ENCODE results near the gene PPP2R5C.

Gene PPP2R5C

GRCh38 chr14:101835566-101835965, 74.1 kb downstream of the PPP2R5C start (continued):
- no peak for TF ChIP-seq AEBP2 (tag by site-specific recombination; IDR thresholded peaks at IDR 0.05; ENCODE audit: borderline replicate concordance)

GRCh38 chr14:101836135-101836534, 74.6 kb downstream of the PPP2R5C start:
- CTCF ChIA-PET, result interaction anchor here (0.5 to 1.2 kb wide), 3 partner anchors 65 to 129 kb away, joined by 3 to 4 read pairs (median 3); no protein-coding TSS in a partner anchor
- 0 out of 3 replicates have a peak, but pooled peaks cover 0 to 3% of the 10 kb centered on the region in 2 experiments for H3K36me3 ChIP-seq (ENCODE audit: control insufficient read depth in 2 of 2, insufficient read depth in 1 of 2, low read length in 2 of 2)
- no peak overlapping the region for H3K4me3 ChIP-seq (ENCODE audit: low read depth, low read length)
- TF ChIP-seq GFI1B (tag by site-specific recombination; IDR thresholded peaks at IDR 0.05), result peak; percentile 28; the same call in 1 of the 2 replicates
- no peak for TF ChIP-seq ZNF362 (tag by site-specific recombination; IDR thresholded peaks at IDR 0.05)
- no peak for TF ChIP-seq ZNF664 (tag by site-specific recombination; IDR thresholded peaks at IDR 0.05)
- no peaks in the 10 kb centered on the region for H3K9me3 ChIP-seq (ENCODE audit: control insufficient read depth, insufficient read depth, low read depth, low read length)
- POLR2A ChIA-PET, result no interaction called here
- H3K4me1 ChIP-seq (ENCODE audit: control insufficient read depth, insufficient read depth, low read length), result 0 out of 2 replicates have a peak, but pooled peaks cover 4% of the 10 kb centered on the region
- H3K27ac ChIP-seq (ENCODE audit: extremely low read depth, low read depth, low read length), result no peak overlapping the region

GRCh38 chr14:101838476-101838875, 77.0 kb downstream of the PPP2R5C start:
- CTCF ChIA-PET, result no interaction called here
- peak; percentile 26; the same call in 1 of the 2 replicates for TF ChIP-seq GLIS1 (tag by site-specific recombination; IDR thresholded peaks at IDR 0.05)
- no peak for TF ChIP-seq GLIS2 (tag by site-specific recombination; IDR thresholded peaks at IDR 0.05)
- H3K4me3 ChIP-seq (ENCODE audit: low read depth, low read length), result no peak overlapping the region
- POLR2A ChIA-PET, result no interaction called here
- H3K36me3 ChIP-seq (ENCODE audit: control insufficient read depth in 2 of 2, insufficient read depth in 1 of 2, low read length in 2 of 2), result 0 out of 3 replicates have a peak, but pooled peaks cover 0 to 3% of the 10 kb centered on the region in 2 experiments
- H3K4me1 ChIP-seq (ENCODE audit: control insufficient read depth, insufficient read depth, low read length), result 0 out of 2 replicates have a peak, but pooled peaks cover 4% of the 10 kb centered on the region
- no peaks in the 10 kb centered on the region for H3K9me3 ChIP-seq (ENCODE audit: control insufficient read depth, insufficient read depth, low read depth, low read length)
- no peak overlapping the region for H3K27ac ChIP-seq (ENCODE audit: extremely low read depth, low read depth, low read length)

GRCh38 chr14:101839236-101839635, 77.7 kb downstream of the PPP2R5C start:
- no peaks in the 10 kb centered on the region for H3K9me3 ChIP-seq (ENCODE audit: control insufficient read depth, insufficient read depth, low read depth, low read length)
- H3K27ac ChIP-seq (ENCODE audit: extremely low read depth, low read depth, low read length), result no peak overlapping the region
- 0 out of 2 replicates have a peak, but pooled peaks cover 4% of the 10 kb centered on the region for H3K4me1 ChIP-seq (ENCODE audit: control insufficient read depth, insufficient read depth, low read length)
- no peak overlapping the region for H3K4me3 ChIP-seq (ENCODE audit: low read depth, low read length)
- H3K36me3 ChIP-seq (ENCODE audit: control insufficient read depth in 2 of 2, insufficient read depth in 1 of 2, low read length in 2 of 2), result peaks cover 2 to 3% of the 10 kb centered on the region in 2 experiments; a peak in 1 of 3 replicates
- POLR2A ChIA-PET, result no interaction called here
- no peak for TF ChIP-seq INSM2 (tag by site-specific recombination; IDR thresholded peaks at IDR 0.05)
- no peak for TF ChIP-seq FEZF1 (tag by site-specific recombination; IDR thresholded peaks at IDR 0.05)
- no peak for TF ChIP-seq ZBTB21 (tag by site-specific recombination; IDR thresholded peaks at IDR 0.05)
- peak; percentile 96 for TF ChIP-seq SCRT2 (tag by site-specific recombination; IDR thresholded peaks at IDR 0.05)
- no peak for TF ChIP-seq ZFP37 (tag by site-specific recombination; IDR thresholded peaks at IDR 0.05)
- TF ChIP-seq HOXA7 (CRISPR knock-in tag; IDR thresholded peaks at IDR 0.05; ENCODE audit: borderline replicate concordance), result no peak
- TF ChIP-seq SCRT1 (tag by site-specific recombination; IDR thresholded peaks at IDR 0.05; ENCODE audit: borderline replicate concordance), result peak; percentile 99
- TF ChIP-seq MZF1 (tag by site-specific recombination; IDR thresholded peaks at IDR 0.05; ENCODE audit: borderline replicate concordance), result no peak
- TF ChIP-seq ZNF266 (tag by site-specific recombination; IDR thresholded peaks at IDR 0.05; ENCODE audit: low read depth), result no peak
- TF ChIP-seq HOXD13 (CRISPR knock-in tag; IDR thresholded peaks at IDR 0.05; ENCODE audit: borderline replicate concordance), result no peak
- TF ChIP-seq REPIN1 (tag by site-specific recombination; IDR thresholded peaks at IDR 0.05; ENCODE audit: low read depth), result no peak
- no peak for TF ChIP-seq ZSCAN30 (tag by site-specific recombination; IDR thresholded peaks at IDR 0.05)
- no peak for TF ChIP-seq ZNF248 (tag by site-specific recombination; IDR thresholded peaks at IDR 0.05)
- TF ChIP-seq ZNF37A (tag by site-specific recombination; IDR thresholded peaks at IDR 0.05), result no peak
- TF ChIP-seq ZIC2 (tag by site-specific recombination; IDR thresholded peaks at IDR 0.05), result no peak
- CTCF ChIA-PET, result no interaction called here

All from HEK293 (cell line).